ENCODE results near the gene ZRANB3. TPM values are rescaled to one million over a fixed set of nuclear protein-coding genes. Genes with fewer than 3 reads are reported as not detected.

ZRANB3 gene
- total and polyA plus RNA-seq, 10 of the 15 experiments (the other 5 are each of a cell fraction or from before 2014, with no cell fraction given), result 5.6 to 11.4 (median 9.9) TPM

DNA sequence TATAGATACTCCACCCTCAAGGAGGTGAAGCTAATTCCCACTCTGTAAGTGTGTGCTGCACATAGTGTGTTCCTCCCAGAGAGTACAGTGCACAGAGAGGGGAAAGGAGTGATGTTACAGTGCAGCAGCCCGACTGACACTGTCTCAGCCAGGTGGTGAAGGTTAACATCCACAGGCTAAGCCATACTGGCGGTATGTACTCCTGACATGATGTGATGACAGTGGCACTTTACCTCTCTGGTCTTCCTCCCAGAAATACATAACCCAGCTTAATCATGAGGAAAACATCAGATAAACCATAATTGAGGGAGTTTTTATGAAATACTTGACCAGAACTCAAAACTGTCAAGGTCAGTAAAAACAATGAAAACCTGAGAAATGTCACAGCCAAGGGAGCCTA, 371.8 kb downstream of the ZRANB3 start:
- POLR2A ChIA-PET, result no interaction called here
- H3K4me3 ChIP-seq, result no peak overlapping the region
- H2AFZ ChIP-seq (ENCODE audit: control insufficient read depth, low read depth, low read length), result no peak overlapping the region
- intact Hi-C loops (cut with micrococcal nuclease; ENCODE audit: unreplicated experiment), result loop anchor here (10.0 kb wide), 2 partner anchors 154 to 556 kb away; no protein-coding TSS in a partner anchor
- SMC1A ChIA-PET (ENCODE audit: uncharacterized antibody, unreplicated experiment), result no interaction called here
- TF ChIP-seq, protein P1, sequence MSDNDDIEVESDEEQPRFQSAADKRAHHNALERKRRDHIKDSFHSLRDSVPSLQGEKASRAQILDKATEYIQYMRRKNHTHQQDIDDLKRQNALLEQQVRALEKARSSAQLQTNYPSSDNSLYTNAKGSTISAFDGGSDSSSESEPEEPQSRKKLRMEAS (IDR thresholded peaks at IDR 0.05; ENCODE audit: low read depth, low read length), result no peak
- TF ChIP-seq FOS (IDR thresholded peaks at IDR 0.05; ENCODE audit: borderline replicate concordance, extremely low read depth, insufficient read length), result no peak
- no peak overlapping the region for H3K9ac ChIP-seq (ENCODE audit: control insufficient read depth, insufficient read depth, low read length)
- no peaks in the 10 kb centered on the region for H3K27me3 ChIP-seq (replicated peaks in 1 of 2; ENCODE audit: control insufficient read depth in 2 of 2, insufficient read depth in 2 of 2, low read length in 1 of 2)
- RAD21 ChIA-PET (ENCODE audit: unreplicated experiment), result no interaction called here
- FAIRE-seq, result no peak
- peaks cover 14% of the 10 kb centered on the region for H3K4me1 ChIP-seq (ENCODE audit: control insufficient read depth, insufficient read depth, low read length)
- H3K36me3 ChIP-seq (ENCODE audit: control insufficient read depth in 2 of 2, insufficient read depth in 2 of 2, low read length in 1 of 2), result peaks cover 2 to 7% of the 10 kb centered on the region in 2 experiments; a peak in 3 of 4 replicates
- no peaks in the 10 kb centered on the region for H4K20me1 ChIP-seq (ENCODE audit: control insufficient read depth, insufficient read depth)
- no peak overlapping the region for H3K4me2 ChIP-seq (ENCODE audit: control insufficient read depth, insufficient read depth)
- ATAC-seq, result no peak
- no peak overlapping the region for H3K27ac ChIP-seq (ENCODE audit: control insufficient read depth, insufficient read depth)
- BruUV-seq (replicated peaks), result no TSS peak
- CTCF ChIA-PET, result no interaction called here
- WGBS (ENCODE audit: insufficient coverage, insufficient replicate concordance, low lambda C conversion rate, missing lambda C conversion rate), result 97% methylated on average over 2 of the region's 2 CpGs
- H3K79me2 ChIP-seq (ENCODE audit: control insufficient read depth, insufficient read depth, low read length), result no peaks in the 10 kb centered on the region
- DNase-seq (ENCODE audit: low read depth, low spot score), result no peak
- no peaks in the 10 kb centered on the region for H3K9me3 ChIP-seq (replicated peaks; ENCODE audit: control insufficient read depth, insufficient read depth, low read length)
- in situ Hi-C loops (cut with MboI), result no loop called here

DNA sequence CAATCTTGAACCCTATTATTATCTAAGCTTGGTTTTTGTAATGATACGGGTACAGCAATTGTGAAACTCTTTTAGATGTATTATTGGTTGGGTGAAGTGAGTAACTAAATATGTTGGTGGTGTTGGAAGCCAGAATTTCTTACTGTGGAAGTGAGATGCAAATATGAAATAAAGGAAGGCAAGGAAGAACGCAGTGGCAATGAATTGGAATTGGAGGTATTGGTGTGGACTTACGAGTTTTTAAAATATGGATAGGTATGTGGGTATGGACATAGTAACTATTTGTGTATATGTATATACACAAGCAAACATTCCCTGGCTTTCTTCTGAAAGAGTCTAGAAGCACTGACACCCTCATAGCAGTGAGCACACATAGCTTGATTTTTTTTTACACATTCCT, 373.2 kb downstream of the ZRANB3 start:
- no TSS peak for BruUV-seq (replicated peaks)
- RAD21 ChIA-PET (ENCODE audit: unreplicated experiment), result no interaction called here
- TF ChIP-seq, protein P2, sequence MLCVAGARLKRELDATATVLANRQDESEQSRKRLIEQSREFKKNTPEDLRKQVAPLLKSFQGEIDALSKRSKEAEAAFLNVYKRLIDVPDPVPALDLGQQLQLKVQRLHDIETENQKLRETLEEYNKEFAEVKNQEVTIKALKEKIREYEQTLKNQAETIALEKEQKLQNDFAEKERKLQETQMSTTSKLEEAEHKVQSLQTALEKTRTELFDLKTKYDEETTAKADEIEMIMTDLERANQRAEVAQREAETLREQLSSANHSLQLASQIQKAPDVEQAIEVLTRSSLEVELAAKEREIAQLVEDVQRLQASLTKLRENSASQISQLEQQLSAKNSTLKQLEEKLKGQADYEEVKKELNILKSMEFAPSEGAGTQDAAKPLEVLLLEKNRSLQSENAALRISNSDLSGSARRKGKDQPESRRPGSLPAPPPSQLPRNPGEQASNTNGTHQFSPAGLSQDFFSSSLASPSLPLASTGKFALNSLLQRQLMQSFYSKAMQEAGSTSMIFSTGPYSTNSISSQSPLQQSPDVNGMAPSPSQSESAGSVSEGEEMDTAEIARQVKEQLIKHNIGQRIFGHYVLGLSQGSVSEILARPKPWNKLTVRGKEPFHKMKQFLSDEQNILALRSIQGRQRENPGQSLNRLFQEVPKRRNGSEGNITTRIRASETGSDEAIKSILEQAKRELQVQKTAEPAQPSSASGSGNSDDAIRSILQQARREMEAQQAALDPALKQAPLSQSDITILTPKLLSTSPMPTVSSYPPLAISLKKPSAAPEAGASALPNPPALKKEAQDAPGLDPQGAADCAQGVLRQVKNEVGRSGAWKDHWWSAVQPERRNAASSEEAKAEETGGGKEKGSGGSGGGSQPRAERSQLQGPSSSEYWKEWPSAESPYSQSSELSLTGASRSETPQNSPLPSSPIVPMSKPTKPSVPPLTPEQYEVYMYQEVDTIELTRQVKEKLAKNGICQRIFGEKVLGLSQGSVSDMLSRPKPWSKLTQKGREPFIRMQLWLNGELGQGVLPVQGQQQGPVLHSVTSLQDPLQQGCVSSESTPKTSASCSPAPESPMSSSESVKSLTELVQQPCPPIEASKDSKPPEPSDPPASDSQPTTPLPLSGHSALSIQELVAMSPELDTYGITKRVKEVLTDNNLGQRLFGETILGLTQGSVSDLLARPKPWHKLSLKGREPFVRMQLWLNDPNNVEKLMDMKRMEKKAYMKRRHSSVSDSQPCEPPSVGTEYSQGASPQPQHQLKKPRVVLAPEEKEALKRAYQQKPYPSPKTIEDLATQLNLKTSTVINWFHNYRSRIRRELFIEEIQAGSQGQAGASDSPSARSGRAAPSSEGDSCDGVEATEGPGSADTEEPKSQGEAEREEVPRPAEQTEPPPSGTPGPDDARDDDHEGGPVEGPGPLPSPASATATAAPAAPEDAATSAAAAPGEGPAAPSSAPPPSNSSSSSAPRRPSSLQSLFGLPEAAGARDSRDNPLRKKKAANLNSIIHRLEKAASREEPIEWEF (IDR thresholded peaks at IDR 0.05; ENCODE audit: insufficient replicate concordance, low read depth, low read length), result no peak
- no peak for TF ChIP-seq RFX5 (IDR thresholded peaks at IDR 0.05; ENCODE audit: low read depth, low read length)
- no peak for TF ChIP-seq ZNF384 (IDR thresholded peaks at IDR 0.05; ENCODE audit: borderline replicate concordance, low read depth, low read length)
- TF ChIP-seq, protein P3, sequence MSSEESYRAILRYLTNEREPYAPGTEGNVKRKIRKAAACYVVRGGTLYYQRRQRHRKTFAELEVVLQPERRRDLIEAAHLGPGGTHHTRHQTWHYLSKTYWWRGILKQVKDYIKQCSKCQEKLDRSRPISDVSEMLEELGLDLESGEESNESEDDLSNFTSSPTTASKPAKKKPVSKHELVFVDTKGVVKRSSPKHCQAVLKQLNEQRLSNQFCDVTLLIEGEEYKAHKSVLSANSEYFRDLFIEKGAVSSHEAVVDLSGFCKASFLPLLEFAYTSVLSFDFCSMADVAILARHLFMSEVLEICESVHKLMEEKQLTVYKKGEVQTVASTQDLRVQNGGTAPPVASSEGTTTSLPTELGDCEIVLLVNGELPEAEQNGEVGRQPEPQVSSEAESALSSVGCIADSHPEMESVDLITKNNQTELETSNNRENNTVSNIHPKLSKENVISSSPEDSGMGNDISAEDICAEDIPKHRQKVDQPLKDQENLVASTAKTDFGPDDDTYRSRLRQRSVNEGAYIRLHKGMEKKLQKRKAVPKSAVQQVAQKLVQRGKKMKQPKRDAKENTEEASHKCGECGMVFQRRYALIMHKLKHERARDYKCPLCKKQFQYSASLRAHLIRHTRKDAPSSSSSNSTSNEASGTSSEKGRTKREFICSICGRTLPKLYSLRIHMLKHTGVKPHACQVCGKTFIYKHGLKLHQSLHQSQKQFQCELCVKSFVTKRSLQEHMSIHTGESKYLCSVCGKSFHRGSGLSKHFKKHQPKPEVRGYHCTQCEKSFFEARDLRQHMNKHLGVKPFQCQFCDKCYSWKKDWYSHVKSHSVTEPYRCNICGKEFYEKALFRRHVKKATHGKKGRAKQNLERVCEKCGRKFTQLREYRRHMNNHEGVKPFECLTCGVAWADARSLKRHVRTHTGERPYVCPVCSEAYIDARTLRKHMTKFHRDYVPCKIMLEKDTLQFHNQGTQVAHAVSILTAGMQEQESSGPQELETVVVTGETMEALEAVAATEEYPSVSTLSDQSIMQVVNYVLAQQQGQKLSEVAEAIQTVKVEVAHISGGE (CRISPR knock-in tag; IDR thresholded peaks at IDR 0.05), result no peak
- TF ChIP-seq SUZ12 (IDR thresholded peaks at IDR 0.05; ENCODE audit: unreplicated experiment), result no peak
- no peak for TF ChIP-seq ASH2L (IDR thresholded peaks at IDR 0.05; ENCODE audit: borderline replicate concordance, low read depth)

More for the DNA sequence above, 373.2 kb downstream of the ZRANB3 start:
- no peak overlapping the region for H2AFZ ChIP-seq (ENCODE audit: control insufficient read depth, low read depth, low read length)
- no peaks in the 10 kb centered on the region for H4K20me1 ChIP-seq (ENCODE audit: control insufficient read depth, insufficient read depth)
- SMC1A ChIA-PET (ENCODE audit: uncharacterized antibody, unreplicated experiment), result no interaction called here
- no peak overlapping the region for H3K4me3 ChIP-seq
- POLR2A ChIA-PET, result interaction anchor here (0.6 to 0.7 kb wide), 3 partner anchors 20 to 944 kb away, joined by 3 to 5 read pairs (median 3); no protein-coding TSS in a partner anchor
- CTCF ChIA-PET, result no interaction called here
- ATAC-seq, result no peak
- H3K9me3 ChIP-seq (replicated peaks; ENCODE audit: control insufficient read depth, insufficient read depth, low read length), result no peaks in the 10 kb centered on the region
- intact Hi-C loops (cut with micrococcal nuclease; ENCODE audit: unreplicated experiment), result loop anchor here (10.0 kb wide), 2 partner anchors 153 to 557 kb away; no protein-coding TSS in a partner anchor
- WGBS (ENCODE audit: insufficient coverage, insufficient replicate concordance, low lambda C conversion rate, missing lambda C conversion rate), result 76% methylated on average over 3 of the region's 3 CpGs
- DNase-seq (ENCODE audit: low read depth, low spot score), result no peak
- H3K4me1 ChIP-seq (ENCODE audit: control insufficient read depth, insufficient read depth, low read length), result peaks cover 14% of the 10 kb centered on the region
- no peak overlapping the region for H3K27ac ChIP-seq (ENCODE audit: control insufficient read depth, insufficient read depth)
- no peaks in the 10 kb centered on the region for H3K27me3 ChIP-seq (replicated peaks in 1 of 2; ENCODE audit: control insufficient read depth in 2 of 2, insufficient read depth in 2 of 2, low read length in 1 of 2)
- H3K4me2 ChIP-seq (ENCODE audit: control insufficient read depth, insufficient read depth), result no peak overlapping the region
- peaks cover 2 to 11% of the 10 kb centered on the region in 2 experiments; a peak in 3 of 4 replicates for H3K36me3 ChIP-seq (ENCODE audit: control insufficient read depth in 2 of 2, insufficient read depth in 2 of 2, low read length in 1 of 2)
- H3K9ac ChIP-seq (ENCODE audit: control insufficient read depth, insufficient read depth, low read length), result no peak overlapping the region
- no peaks in the 10 kb centered on the region for H3K79me2 ChIP-seq (ENCODE audit: control insufficient read depth, insufficient read depth, low read length)
- no peak for FAIRE-seq
- in situ Hi-C loops (cut with MboI), result no loop called here

All from GM12878 (cell line).